IPS-NIHi7 (cell line): ENCODE data around the gene LNP1.

ENCODE experiments used
- DNase-seq: peaks from one replicate; pipeline ENCODE4 v3.0.0; 2012; ENCODE audit warnings: mixed read lengths; ENCODE audit errors: extremely low spot score

The LNP1 gene

GRCh38 chr3:100399341-100400071 lies 1.8 kb upstream of the LNP1 start:
- DNase-seq: no peak

DNA sequence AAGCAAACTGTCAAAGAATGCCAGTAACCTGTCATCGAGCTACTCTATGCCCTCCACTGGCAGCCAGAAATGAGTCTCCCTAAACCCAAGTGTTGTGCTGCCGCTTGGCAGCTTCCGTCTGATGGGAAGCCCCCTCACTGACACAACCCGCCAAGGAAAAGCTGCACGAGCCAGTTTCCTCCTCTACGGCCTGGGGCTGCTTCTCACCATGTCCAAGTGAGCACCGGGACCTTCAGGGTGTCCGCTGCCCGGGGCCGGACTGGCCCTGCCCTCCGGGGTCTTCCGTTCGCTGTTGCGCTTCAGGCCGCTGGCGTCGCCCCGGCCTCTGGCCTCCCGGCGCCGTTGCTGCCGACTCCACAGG lies 940 bp upstream of the LNP1 start:
- DNase-seq: no peak

GRCh38 chr3:100401674-100402041 lies 319 bp downstream of the LNP1 start:
- DNase-seq: no peak

DNA sequence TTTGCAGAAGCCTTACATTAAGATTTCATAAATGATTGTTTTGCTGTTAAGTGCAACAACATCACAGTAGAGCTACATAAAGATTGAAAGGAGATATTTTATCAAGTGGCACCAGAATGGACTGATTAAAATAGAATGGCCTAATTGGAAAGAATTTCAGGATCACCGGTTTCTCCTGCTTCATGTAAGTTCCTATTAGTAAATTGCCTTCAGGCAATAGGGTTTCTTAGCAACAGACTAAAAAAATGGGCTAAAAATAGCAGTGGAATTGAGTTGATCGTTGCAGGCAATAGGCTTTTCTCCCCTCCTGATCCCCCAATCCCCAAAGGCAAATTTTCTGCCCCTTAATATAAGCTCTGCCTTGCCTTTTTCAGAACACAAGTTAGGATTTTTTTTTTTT lies 917 bp downstream of the LNP1 start:
- no peak for DNase-seq

DNA sequence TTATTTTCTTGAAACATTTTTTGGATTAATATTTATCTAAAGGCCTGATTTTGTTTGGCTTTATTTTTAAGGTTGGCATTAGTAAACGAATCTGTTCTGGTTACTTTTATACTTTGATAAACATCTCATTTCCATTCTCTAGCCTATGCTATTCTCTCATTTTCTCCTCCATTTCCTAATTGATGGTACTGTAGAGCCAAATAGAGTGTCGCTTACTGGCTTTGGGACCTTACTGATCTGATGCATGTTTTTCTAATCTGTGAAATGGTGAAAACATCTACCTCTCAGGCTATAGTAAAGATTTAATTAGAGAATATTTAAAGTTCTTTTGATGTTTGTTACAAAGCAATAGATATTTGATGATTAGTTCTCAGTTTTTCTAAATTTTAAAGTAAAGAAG lies 1.6 kb downstream of the LNP1 start:
- DNase-seq: no peak

GRCh38 chr3:100403362-100404249 lies 2.3 kb downstream of the LNP1 start:
- no peak for DNase-seq

DNA sequence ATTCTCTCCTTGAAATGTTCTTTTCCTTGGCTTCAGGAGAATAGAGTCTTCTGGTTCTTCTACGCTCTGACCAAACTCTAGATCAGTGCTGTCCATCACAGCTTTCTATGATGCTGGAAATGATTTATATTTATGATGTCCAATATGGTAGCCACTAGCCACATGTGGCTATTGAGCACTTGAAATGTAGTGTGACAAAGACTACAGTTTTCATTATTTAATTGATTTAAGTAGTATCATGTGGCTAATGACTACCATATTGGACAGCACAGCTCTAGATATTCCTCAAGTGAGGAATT lies 2.9 kb downstream of the LNP1 start:
- no peak for DNase-seq

- no peak for DNase-seq
Observed at GRCh38 chr3:100407164-100407563, 5.8 kb downstream of the LNP1 start.

GRCh38 chr3:100407977-100408532 lies 6.7 kb downstream of the LNP1 start:
- DNase-seq: no peak

GRCh38 chr3:100411091-100411982 lies 10.0 kb downstream of the LNP1 start:
- DNase-seq: no peak

DNA sequence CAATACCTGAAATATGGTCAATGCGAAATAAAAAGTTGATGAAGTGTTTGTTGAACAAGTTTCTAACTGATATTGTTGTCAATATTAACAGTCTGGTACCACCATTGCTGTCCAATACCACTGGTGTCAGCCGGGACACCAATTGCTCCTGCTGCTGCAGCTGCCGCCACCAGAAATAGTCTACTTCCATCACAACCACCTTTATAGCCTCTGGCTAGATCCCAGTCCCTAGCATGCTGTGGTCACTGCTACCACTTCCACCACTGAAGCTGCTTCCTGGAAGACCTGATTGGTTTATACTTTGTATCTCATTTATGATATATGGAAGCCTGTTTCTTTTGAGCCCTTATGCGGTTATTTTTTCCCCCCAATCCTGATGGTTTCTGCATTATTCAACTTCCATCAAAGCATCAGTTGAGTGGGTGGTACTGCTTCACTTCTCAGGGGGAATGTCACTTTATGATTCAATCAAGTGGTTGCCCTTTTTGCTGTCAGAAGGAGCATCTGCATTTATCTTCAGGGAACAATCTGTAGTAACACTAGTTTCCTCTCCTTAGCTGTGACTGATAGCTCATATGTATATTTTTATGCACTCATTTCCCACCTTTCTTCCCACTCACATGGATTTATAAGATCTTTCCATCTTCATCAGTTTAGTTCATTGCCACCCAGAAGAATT lies 11.7 kb downstream of the LNP1 start:
- no peak for DNase-seq

GRCh38 chr3:100413613-100414012 lies 12.3 kb downstream of the LNP1 start:
- DNase-seq: no peak

- DNase-seq: no peak
Observed at GRCh38 chr3:100416176-100416575, 14.8 kb downstream of the LNP1 start.

DNA sequence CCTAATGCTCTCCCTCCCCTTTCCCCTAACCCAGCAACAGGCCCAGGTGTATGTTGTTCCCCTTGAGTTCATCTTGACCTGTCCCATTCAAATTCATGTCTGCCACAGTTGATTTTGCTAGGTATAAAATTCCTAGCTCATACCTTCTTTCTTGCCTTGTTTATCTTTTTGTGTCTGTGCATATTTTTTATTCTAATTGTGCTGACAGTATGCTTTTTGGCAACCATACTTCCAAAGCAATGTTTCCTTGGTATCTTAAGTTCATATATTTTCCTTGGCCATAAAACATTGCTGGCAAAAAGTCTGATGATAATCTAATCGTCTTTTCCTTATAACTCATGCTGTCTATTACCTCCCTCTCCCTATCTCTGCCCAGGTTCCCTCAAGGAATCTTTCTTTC lies 15.5 kb downstream of the LNP1 start:
- DNase-seq: no peak

DNA sequence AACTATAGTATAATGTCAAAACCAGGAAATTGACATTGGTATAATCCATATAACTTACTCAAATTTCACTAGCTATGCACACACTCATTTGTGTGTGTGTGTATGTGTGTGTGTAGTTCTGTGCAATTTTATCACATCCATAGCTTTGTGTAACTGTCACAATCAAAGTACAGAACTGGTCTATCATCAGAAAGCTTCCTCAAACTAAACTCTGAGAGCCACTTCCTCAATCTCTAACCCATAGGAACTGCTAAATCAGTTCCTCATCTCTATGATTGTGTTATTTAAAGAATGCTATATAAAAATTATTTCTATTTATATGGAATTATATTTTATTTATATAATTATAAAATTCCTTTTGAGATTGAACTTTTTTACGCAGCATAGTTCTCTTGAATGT lies 18.1 kb downstream of the LNP1 start:
- DNase-seq: no peak

- DNase-seq: no peak
Observed at GRCh38 chr3:100420885-100421284, 19.5 kb downstream of the LNP1 start.

- DNase-seq: no peak
Observed at GRCh38 chr3:100423611-100424010, 22.3 kb downstream of the LNP1 start.

- DNase-seq: no peak
Observed at GRCh38 chr3:100424261-100424660, 22.9 kb downstream of the LNP1 start.

- no peak for DNase-seq
Observed at GRCh38 chr3:100425316-100425715, 24.0 kb downstream of the LNP1 start.

GRCh38 chr3:100426067-100426682 lies 24.8 kb downstream of the LNP1 start:
- DNase-seq: no peak

DNA sequence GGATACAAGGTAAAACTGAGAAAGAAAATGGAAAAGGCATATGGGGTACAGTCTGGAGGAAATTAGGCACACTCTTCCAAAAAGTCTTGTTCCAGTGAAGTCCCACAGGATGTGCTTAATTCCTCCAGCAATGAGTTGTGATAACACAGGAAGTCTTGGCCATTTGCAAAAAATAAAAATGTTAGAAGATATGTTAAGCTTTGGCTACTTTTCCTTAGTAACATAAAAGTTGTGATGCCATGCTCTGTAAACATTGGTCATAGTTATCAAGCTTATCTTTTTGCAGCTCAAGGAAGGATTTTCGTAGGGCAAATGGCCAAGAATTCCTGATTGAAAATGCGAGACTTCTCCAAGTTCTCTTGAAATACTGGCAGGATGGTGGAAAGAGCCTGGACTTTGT lies 26.4 kb downstream of the LNP1 start:
- no peak for DNase-seq
